SK-N-SH treated with all-trans-retinoic acid at 6 μM for 48 hours (cell line): ENCODE measurements around the gene CYTL1.

Experiments
- CSDC2 ChIP-seq: fragments of 250-450 bp; sonication (Bioruptor Pico); IDR thresholded peaks from 2 replicates; pipeline ENCODE4 v1.5.0; 2020; ENCODE audit warnings: mild to moderate bottlenecking, moderate library complexity
- RARB ChIP-seq: fragments of 250-450 bp; sonication (Bioruptor Pico); IDR thresholded peaks from 2 replicates; pipeline ENCODE4 v1.8.0; 2021; ENCODE audit warnings: mild to moderate bottlenecking, moderate library complexity
- ZFP30 ChIP-seq: fragments of 450-650 bp; formaldehyde crosslinking; IDR thresholded peaks from 2 replicates; pipeline ENCODE4 v1.5.0; 2022; ENCODE audit warnings: mild to moderate bottlenecking, moderate library complexity
- ZNF8 ChIP-seq: fragments of 450-650 bp; formaldehyde crosslinking; IDR thresholded peaks from 2 replicates; pipeline ENCODE4 v1.5.0; 2020; ENCODE audit warnings: mild to moderate bottlenecking, moderate library complexity
- TF ChIP-seq, protein P1 (sequence below): fragments of 250-450 bp; sonication (Bioruptor Pico); IDR thresholded peaks from 2 replicates; pipeline ENCODE4 v1.8.0; 2020; ENCODE audit warnings: mild to moderate bottlenecking, moderate library complexity, borderline replicate concordance
- TF ChIP-seq, protein P2 (sequence below): fragments of 250-450 bp; sonication (Bioruptor Pico); IDR thresholded peaks from 2 replicates; pipeline ENCODE4 v1.8.0; 2021; ENCODE audit warnings: low read depth, mild to moderate bottlenecking, moderate library complexity, borderline replicate concordance
- TF ChIP-seq, protein P3 (sequence below): fragments of 250-450 bp; sonication (Bioruptor Pico); IDR thresholded peaks from 2 replicates; pipeline ENCODE4 v1.5.1; 2020; ENCODE audit warnings: low read depth, mild to moderate bottlenecking, moderate library complexity
- TF ChIP-seq, protein P4 (sequence below): fragments of 250-450 bp; sonication (Bioruptor Pico); IDR thresholded peaks from 2 replicates; pipeline ENCODE4 v1.5.0; 2020; ENCODE audit warnings: mild to moderate bottlenecking, moderate library complexity

DNA sequence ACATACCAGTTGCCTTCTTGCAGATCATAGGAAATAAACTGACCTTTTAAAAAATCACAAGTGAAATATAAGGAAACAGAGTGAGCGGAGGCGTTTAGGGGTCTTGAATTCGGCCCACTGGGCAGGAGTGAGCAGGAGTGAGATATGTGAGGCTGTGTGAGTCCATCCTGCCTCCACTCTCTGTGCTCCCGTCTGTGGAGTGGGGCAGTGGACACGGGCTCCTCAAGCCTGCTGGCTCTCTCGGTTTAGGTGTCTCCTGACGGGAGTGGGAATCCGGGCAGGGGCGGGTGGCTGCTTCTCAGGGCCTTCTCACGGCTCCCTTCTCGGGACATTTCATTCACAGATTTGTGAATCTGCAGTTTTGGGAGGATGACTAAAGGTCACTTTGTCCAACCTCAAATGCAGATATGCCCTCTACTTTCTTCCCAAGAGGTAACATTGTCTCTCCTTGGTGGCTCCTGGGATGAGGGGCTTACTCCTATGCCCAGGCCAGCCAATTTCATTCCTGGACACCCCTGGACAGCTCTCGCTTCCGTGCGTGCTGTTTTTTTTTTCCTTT, 27.6 kb downstream of the CYTL1 start:
- no peak for TF ChIP-seq CSDC2
- TF ChIP-seq, protein P1, sequence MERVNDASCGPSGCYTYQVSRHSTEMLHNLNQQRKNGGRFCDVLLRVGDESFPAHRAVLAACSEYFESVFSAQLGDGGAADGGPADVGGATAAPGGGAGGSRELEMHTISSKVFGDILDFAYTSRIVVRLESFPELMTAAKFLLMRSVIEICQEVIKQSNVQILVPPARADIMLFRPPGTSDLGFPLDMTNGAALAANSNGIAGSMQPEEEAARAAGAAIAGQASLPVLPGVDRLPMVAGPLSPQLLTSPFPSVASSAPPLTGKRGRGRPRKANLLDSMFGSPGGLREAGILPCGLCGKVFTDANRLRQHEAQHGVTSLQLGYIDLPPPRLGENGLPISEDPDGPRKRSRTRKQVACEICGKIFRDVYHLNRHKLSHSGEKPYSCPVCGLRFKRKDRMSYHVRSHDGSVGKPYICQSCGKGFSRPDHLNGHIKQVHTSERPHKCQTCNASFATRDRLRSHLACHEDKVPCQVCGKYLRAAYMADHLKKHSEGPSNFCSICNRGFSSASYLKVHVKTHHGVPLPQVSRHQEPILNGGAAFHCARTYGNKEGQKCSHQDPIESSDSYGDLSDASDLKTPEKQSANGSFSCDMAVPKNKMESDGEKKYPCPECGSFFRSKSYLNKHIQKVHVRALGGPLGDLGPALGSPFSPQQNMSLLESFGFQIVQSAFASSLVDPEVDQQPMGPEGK (CRISPR knock-in tag), result no peak
- TF ChIP-seq, protein P2, sequence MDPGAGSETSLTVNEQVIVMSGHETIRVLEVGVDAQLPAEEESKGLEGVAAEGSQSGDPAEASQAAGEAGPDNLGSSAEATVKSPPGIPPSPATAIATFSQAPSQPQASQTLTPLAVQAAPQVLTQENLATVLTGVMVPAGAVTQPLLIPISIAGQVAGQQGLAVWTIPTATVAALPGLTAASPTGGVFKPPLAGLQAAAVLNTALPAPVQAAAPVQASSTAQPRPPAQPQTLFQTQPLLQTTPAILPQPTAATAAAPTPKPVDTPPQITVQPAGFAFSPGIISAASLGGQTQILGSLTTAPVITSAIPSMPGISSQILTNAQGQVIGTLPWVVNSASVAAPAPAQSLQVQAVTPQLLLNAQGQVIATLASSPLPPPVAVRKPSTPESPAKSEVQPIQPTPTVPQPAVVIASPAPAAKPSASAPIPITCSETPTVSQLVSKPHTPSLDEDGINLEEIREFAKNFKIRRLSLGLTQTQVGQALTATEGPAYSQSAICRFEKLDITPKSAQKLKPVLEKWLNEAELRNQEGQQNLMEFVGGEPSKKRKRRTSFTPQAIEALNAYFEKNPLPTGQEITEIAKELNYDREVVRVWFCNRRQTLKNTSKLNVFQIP (CRISPR knock-in tag), result no peak
- TF ChIP-seq, protein P3, sequence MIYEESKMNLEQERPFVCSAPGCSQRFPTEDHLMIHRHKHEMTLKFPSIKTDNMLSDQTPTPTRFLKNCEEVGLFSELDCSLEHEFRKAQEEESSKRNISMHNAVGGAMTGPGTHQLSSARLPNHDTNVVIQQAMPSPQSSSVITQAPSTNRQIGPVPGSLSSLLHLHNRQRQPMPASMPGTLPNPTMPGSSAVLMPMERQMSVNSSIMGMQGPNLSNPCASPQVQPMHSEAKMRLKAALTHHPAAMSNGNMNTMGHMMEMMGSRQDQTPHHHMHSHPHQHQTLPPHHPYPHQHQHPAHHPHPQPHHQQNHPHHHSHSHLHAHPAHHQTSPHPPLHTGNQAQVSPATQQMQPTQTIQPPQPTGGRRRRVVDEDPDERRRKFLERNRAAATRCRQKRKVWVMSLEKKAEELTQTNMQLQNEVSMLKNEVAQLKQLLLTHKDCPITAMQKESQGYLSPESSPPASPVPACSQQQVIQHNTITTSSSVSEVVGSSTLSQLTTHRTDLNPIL (CRISPR knock-in tag), result no peak
- no peak for TF ChIP-seq ZNF8 (CRISPR knock-in tag)
- TF ChIP-seq, protein P4, sequence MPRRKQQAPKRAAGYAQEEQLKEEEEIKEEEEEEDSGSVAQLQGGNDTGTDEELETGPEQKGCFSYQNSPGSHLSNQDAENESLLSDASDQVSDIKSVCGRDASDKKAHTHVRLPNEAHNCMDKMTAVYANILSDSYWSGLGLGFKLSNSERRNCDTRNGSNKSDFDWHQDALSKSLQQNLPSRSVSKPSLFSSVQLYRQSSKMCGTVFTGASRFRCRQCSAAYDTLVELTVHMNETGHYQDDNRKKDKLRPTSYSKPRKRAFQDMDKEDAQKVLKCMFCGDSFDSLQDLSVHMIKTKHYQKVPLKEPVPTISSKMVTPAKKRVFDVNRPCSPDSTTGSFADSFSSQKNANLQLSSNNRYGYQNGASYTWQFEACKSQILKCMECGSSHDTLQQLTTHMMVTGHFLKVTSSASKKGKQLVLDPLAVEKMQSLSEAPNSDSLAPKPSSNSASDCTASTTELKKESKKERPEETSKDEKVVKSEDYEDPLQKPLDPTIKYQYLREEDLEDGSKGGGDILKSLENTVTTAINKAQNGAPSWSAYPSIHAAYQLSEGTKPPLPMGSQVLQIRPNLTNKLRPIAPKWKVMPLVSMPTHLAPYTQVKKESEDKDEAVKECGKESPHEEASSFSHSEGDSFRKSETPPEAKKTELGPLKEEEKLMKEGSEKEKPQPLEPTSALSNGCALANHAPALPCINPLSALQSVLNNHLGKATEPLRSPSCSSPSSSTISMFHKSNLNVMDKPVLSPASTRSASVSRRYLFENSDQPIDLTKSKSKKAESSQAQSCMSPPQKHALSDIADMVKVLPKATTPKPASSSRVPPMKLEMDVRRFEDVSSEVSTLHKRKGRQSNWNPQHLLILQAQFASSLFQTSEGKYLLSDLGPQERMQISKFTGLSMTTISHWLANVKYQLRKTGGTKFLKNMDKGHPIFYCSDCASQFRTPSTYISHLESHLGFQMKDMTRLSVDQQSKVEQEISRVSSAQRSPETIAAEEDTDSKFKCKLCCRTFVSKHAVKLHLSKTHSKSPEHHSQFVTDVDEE, result no peak
- TF ChIP-seq ZFP30 (CRISPR knock-in tag), result no peak
- TF ChIP-seq RARB (CRISPR knock-in tag), result no peak
